Measurements from ENCODE around the gene SMG5.

Gene SMG5

DNA sequence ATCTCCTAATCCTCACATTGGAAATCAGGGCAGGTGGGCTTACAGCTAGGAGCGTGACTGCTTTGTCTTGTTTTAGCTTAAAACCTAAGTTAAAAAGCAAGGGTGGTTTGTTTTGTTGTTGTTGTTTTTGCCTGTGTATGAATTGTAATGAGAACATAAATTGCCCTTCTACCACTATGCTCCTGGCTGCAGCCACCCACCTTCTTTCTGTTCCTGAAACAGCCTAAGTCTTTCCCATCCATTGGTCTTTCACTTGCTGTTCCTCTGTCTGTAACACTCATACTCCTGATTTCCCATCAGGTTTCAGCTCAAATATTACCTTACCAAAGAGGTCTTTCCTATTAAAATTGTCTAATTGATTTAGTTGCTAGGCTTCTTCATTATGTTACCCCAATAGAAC is 896 bp upstream of the SMG5 start:
- no peak for DNase-seq (ENCODE audit: low read depth, low spot score)
- peak overlapping the region; percentile 81 for H3K4me3 ChIP-seq (ENCODE audit: low read length)

DNA sequence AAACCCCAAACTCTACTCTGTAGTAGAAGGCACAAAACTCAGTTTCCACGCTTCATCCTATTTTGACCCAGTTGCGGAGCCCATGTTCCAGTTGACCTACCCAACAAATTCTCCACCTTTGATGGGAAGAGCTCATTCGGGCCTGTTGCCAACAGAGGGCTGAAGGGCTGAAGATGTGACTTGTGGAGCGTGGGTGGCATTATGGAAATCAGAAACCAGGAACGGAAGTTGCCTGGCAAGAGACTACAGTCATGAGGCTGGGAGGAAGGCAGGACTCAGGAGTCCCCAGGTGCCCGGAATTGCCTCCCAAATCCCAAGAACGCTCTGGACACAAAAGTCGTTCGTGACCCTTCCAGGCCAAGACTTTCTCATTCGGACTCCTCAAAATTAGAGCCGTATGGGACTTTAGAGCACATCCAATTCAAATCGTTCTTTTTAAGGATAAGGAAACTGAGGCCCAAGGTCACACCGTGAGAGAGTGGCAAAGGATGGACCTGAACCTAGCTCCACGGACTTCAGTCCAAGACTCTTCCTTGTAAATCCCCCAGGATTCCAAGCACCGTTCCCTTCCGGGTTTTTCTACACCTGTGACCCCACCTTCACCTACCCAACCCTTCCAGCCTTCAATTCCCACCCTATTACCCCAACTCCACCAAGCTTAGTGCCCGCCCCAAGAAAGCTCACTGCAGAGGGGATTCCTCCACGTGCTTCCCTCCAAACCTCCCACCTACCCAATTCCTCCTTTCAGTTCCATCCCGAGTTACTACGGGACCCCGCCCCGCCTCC is 739 bp downstream of the SMG5 start:
- H3K4me3 ChIP-seq (ENCODE audit: low read length) = peak overlapping the region; percentile 81
- no peak for DNase-seq (ENCODE audit: low read depth, low spot score)

DNA sequence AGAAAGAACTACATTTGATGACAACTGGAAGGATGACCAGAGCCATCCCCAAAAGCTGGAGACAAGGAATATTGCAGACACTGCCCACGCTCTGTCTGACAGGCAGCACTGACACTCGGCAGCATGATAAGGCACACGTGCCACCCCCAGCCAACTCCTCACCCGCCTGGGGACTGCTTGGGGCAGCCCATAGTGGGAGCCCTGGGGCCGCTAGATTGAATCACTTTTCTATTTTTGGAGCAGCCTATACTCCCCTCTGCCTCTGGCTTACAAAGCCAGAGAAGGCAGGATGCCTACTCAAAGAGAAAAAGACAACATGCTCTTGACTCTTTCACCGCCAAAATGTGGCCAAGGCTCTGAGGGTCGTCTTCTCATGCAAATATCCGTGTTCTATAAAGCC is 1.3 kb downstream of the SMG5 start:
- no peak for DNase-seq (ENCODE audit: low read depth, low spot score)
- H3K4me3 ChIP-seq (ENCODE audit: low read length) = peak overlapping the region; percentile 81

DNA sequence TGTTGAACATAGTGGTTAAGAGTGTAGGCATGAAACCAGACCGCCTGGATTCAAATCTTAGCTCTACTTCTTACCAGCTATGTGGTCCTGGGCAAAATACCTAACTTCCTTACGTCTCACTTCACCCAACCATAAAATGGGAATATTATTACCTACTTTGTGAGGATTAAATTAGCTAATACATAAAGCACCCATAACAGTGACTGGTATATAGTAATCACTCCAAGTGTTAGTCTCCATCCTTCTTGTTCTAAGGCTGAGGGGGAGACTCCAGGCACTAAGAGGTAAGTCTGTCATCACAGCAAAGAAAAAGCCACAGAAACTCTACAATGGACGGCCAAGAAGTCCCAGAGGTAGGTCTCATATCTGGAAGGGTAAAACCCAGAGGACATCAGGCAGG is 2.8 kb downstream of the SMG5 start:
- no peak for DNase-seq (ENCODE audit: low read depth, low spot score)
- H3K4me3 ChIP-seq (ENCODE audit: low read length) = no peak overlapping the region

DNA sequence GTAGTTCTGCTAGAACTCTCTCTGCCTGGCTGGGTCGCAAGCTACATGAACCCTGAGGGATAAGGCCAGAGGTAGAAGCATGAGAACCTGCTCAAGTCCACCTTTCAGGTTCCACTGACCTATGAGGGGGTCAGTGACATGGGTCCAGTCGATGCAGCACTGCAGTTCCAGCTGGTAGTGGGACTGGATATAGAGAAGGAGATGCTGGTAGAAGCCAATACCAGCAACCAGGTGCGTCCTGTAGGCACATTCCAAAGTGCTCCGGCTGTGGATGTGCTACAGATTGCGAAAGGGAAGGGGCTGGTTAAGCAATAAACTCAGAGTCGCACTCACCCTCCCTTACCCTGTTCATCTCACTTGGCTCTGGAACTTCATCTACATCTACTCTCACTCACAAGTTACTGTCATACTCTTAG is 5.7 kb downstream of the SMG5 start:
- DNase-seq (ENCODE audit: low read depth, low spot score) = no peak

DNA sequence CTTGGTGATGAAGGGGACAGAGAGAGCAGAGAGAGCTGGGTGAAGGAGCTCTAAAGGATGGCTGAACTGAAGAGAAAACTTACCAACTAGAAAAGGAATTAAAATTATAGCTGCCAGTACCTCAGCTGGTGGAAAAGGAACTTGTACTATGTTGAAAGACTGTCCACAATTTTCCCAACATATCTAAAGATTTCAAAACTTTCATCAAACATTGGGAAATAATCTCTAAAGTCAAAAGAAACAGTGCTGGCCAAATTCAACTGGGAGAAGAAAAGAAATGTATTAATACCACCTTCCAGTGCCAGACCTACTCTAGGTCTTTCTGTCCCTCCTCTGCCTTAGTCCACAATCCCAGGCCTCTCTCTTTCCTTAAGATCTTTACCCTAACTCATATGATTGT is 6.1 kb downstream of the SMG5 start:
- no peak for DNase-seq (ENCODE audit: low read depth, low spot score)
- no peak overlapping the region for H3K4me3 ChIP-seq (ENCODE audit: low read length)

More for the DNA sequence above, 5.7 kb downstream of the SMG5 start:
- H3K4me3 ChIP-seq (ENCODE audit: low read length) = no peak overlapping the region

DNA sequence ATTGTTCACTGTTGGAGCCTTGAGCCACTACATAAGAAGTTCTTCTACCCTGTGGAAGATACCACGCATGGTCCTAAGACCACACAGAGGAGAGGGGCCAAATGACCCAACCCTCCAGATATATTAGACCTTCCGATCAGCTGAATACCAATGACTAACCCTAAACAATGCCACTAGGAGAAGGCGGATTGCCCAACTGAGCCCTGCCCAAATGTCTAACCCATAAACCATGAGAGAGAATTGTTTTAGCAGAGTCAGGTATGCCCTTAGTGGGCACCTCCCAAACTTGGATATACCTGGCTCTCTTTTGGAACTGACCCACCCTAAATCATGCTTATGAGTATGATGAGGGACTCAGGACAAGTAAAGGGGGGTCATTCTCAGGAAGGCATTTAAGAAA is 12.3 kb downstream of the SMG5 start:
- DNase-seq (ENCODE audit: low read depth, low spot score) = no peak
- no peak overlapping the region for H3K4me3 ChIP-seq (ENCODE audit: low read length)

DNA sequence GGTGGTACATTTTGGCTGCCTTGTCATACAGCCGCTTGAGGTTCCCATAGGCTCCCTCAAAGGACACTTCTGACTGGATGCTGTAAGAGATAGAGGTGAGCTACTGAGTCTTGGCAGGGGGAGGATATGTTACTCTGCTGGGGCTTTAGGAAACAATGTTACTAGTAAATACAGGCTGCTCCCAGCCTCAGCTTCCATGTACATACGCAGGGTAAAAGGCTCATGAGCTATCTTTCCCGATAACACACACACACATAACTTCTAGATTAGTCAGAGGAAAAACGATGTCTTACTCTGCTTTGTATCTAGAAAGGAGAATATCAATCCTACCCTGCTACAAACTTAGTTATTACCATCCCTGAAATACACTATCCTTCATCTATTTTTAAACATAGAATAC is 14.3 kb downstream of the SMG5 start:
- DNase-seq (ENCODE audit: low read depth, low spot score) = no peak
- no peak overlapping the region for H3K4me3 ChIP-seq (ENCODE audit: low read length)

DNA sequence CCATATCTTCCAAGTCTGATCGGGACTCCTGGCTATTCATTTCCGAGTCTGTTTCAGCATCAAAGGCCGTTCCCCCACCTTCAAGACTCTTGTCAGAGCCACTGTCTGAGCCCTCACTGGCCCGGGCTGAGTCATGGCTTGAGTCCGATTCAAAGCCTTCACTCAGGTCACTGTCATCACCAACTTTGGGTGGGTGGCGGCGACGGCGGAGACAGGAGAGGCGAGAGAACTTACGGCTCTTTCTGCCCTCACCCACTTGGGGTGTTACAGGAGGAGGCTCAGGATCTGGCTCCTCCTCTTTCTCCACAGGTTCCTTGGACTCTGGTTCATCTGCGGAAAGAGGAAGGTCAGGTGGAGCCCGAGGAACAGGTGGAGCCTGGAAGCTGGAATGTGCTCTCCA is 16.6 kb downstream of the SMG5 start:
- no peak for DNase-seq (ENCODE audit: low read depth, low spot score)
- H3K4me3 ChIP-seq (ENCODE audit: low read length) = no peak overlapping the region

DNA sequence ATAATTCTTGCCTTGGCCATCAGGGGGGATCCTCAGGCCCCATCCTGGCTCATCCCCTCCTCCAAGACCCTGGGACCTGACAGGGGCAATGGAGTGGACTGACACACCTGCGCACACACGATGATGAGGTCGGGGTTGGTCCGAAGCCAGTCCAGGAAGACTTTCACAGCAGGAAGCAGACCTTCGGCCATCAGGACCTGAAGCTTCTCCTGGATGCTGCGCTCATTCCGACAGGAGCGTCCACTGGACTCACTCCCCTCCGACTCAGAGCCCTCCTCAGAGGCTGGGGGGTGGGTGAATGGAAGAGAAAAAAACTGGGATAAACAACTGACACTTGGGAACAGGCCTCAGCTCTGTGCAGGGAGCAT is 19.4 kb downstream of the SMG5 start:
- H3K4me3 ChIP-seq (ENCODE audit: low read length) = no peak overlapping the region
- no peak for DNase-seq (ENCODE audit: low read depth, low spot score)

DNA sequence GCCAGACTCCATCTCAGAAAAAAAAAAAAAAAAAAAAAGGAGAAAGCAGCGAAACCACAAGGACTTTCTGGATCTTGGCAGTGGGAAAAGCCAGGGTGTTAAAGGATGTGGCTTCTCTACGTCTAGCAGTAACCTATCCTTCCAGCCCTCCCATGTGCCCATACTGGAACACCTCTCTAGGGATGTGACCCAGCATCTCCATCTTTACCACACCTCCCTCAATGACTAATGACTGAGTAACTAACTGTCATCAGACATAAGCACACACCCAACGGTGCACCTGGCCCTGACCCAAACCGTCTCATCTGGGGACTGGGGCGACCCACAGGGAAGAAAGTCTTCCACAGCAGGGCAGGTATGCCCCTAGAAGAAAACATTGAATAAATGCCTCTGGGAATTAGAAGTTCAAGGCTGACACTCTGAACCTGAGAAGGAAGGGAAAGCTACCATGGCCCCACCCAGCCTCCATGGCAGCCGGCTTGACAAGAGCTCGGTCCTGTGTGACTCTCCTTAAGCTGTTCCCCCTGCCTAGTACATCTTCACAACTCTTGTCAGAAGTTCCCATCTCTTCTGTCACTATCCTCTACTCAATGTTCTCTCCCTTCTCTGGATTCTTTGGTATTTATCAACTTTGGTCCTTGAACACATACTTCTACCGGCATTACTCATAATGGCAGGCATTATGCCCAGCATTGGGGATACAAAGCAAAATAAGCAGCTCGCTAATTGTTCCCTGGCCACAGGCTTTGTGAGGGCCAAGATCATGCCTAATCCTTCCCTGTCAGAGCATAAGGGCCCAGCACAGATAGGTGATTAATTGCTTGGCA is 20.0 kb downstream of the SMG5 start:
- no peak for DNase-seq (ENCODE audit: low read depth, low spot score)
- H3K4me3 ChIP-seq (ENCODE audit: low read length) = no peak overlapping the region

DNA sequence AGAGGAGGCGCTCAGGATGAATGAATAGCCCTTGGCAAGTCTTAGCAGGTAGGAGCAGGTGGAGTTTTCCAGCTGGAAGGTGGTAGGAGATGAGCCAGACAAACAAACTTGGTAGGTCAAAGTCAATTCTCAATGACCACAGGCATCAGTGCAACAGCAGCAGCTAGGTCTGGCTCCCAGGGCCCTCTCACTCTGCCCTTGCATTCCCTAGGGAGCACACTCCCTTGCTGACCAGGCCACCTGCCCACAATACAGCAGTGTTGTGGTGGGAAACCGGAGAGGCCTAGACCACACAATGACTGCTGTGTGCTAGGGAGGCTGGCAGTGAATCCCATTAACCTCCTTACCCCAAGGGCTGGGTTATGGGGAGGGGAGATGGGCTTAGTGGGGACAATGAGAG is 21.7 kb downstream of the SMG5 start:
- DNase-seq (ENCODE audit: low read depth, low spot score) = no peak
- H3K4me3 ChIP-seq (ENCODE audit: low read length) = no peak overlapping the region

DNA sequence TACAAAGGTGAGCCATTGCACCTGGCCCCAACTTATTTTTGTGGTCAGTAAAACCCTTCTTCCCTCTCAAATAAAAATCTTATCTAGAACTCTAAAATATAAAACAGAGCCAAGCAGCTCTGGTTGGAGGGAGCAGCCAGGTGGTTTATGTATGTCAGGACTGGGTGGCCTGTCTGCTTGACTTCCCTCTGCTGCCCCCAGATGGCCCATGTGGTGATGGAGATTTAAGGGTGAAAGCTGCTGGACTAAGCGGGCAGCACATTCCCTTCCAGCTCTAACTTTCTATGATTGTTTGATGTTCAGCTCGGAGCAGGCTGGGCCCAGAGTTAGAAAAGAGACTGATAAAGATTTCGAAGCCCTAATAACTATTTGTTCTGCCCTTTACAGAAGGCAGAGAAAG is 22.8 kb downstream of the SMG5 start:
- H3K4me3 ChIP-seq (ENCODE audit: low read length) = no peak overlapping the region
- no peak for DNase-seq (ENCODE audit: low read depth, low spot score)

DNA sequence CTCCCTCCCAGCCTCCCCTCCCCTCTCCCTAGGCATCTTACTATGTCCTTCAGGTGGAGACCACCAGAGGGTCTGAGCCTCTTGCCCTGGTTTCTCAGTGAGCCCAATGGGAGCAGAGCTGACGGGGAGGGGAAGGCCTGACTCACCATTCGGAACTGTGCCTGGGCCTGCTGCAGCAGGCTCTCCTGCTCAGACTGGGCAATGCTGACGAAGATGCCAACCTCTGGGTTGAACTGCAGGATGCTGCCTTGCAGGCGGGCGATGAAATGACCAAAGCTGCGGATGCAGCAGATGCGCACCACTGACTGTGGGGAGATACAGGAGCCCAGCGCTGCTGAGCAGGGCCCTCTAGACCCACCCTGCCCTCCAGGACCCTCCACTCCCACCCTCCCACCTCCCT is 23.8 kb downstream of the SMG5 start:
- DNase-seq (ENCODE audit: low read depth, low spot score) = no peak
- H3K4me3 ChIP-seq (ENCODE audit: low read length) = no peak overlapping the region

DNA sequence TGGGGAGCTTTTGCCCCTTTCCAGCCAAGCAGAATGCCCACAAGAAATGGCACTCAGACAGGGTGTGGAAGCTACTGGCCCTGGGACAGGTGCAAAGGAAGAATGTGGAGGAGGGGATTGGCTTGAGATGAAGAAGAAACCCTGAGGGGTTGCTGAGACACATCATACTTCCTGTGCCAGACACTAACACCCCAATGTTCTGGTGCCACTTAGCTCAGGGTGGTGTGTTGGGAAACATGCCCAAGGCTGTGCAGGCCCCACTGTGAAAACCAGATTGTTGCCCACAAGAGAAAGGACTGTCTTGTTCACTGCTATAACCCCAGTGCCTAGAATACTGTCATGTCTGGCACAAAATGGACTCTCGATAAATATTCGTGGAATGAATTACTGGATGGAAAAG is 24.9 kb downstream of the SMG5 start:
- DNase-seq (ENCODE audit: low read depth, low spot score) = peak; percentile 51
- H3K4me3 ChIP-seq (ENCODE audit: low read length) = no peak overlapping the region

DNA sequence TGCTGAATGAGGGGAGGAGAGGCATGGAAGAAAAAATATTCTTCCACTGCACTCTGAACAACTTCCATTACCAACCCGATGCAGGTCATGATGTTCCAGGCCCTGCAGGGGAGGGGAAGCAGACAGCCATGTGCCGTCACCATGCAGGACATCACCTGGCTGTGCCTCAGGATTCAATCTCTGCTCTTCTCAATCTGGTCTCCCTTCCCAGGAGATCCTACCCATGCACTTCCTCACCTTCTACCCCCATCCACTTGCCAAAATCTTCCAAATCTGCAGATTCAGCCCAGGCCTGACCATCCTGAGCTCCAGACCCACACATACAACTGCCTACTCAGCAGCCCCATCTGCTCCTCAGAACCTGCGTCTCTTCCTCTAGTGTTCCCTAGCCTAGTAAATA is 29.0 kb downstream of the SMG5 start:
- no peak for DNase-seq (ENCODE audit: low read depth, low spot score)
- no peak overlapping the region for H3K4me3 ChIP-seq (ENCODE audit: low read length)

DNA sequence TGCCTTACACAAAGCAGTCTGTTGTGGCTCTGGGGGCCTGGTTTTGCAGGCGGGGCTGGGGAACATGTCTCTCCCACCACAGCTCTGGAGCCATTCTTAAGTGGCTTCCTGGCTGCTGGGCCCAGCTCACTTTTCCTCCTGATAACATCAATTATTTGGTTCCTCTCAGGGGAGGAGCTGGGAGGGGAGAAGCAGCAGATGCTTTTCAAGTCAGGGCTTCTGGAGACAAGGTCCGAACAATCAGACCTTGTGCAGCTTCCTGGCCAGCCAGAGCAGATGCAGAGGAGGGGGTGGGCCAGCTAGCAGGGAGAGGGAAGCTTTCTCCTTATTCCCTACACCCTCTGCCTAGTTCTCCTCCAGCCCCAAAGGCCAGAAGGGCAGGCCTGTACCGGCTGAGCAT is 31.1 kb downstream of the SMG5 start:
- no peak overlapping the region for H3K4me3 ChIP-seq (ENCODE audit: low read length)
- DNase-seq (ENCODE audit: low read depth, low spot score) = peak; percentile 52

DNA sequence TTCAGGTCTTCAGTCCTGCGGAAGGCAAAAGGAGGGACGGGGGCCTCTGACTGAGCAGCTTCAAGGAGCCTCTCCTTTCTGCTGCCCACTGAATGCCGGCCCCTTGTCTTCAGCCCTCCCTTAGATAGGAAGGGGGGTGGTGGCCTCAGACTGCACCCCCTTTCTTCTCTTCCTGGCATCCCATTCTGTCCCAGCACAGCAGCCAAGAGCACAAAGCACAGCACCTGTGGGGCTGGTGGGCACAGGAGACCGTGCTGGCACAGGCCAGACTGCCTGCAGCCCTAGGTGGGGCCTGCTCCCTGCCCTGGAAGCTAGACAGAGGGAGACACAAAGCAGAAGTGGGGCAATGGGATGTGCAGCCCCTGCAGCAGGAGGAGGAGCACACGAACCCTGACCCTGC is 33.0 kb downstream of the SMG5 start:
- DNase-seq (ENCODE audit: low read depth, low spot score) = no peak
- no peak overlapping the region for H3K4me3 ChIP-seq (ENCODE audit: low read length)

DNA sequence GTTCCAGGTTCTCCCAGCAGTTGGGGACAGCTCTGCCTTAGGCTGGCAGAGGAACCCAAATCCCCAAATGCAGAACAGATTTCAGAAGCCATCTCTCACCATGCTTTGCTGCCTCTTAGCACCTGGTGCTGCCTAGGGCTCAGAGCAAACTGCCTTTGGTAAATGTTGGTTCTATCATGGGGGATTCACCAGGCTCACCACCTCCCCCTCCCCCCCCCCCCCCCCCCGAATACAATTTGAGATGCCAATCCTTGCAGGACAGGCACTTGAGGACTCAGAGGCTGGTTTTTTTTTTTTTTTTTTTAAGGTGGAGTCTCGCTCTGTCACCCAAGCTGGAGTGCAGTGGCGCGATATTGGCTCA is 34.3 kb downstream of the SMG5 start:
- DNase-seq (ENCODE audit: low read depth, low spot score) = no peak
- H3K4me3 ChIP-seq (ENCODE audit: low read length) = no peak overlapping the region

DNA sequence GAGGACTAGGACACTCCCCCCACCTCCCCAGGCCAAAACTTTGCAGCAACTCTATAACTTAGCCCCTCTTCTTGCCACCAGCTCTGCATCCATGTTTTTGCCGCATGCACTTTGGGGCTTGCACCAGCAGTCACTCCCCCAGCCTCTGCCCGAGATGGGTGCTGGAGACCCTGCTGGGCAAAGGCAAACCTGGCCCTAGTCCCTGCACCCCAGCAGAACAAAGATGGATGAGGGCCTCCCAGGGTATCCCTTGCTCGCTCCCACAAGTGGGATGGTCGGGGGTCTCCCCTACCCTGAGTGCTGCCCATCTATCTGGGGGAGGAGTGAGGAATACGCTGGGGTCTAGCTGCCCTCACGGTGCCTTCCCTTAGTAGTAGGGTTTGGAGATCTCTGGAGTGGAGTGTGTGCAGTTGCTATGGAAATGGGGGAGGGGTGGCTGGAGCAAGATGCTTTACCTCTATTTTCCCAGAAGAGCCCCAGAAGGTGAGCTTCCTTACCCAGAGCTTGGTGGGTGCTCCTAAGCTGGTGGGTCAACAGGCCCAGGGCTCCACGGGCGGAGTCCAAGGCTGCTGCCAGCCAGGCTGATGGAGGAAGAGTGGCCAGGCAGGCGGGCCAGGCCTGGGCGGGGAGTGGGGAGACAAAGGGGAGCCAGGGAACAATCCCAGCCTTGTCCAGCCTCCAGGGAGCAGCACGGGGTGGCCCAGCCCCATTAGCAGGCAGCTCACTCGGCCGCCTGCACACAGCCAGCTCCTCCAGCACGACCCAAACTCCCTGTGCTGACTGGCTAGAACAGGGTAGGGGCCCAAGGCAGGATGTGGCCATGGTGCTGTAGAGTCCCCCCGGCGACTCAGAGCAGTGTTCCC is 34.9 kb downstream of the SMG5 start, which contains the start of gene PAQR6:
Gene PAQR6, minus strand, starts transcription at position 597 of the 863 bp plus-strand sequence. CDS start 1,325 bp downstream, outside the sequence.
- DNase-seq (ENCODE audit: low read depth, low spot score) = no peak
- H3K4me3 ChIP-seq (ENCODE audit: low read length) = no peak within 1 kb of the TSS

Measured in Jurkat, Clone E6-1 (cell line).